GM12878 (cell line): Measurements from ENCODE around the gene LHX5. TPM values are rescaled to one million over a fixed set of nuclear protein-coding genes. Genes with fewer than 3 reads are reported as not detected.

Source experiments
- ATAC-seq: fragments of 200-7000 bp; cut with Tn5 transposase; 3 replicates; pipeline ENCODE4 v1.9.1; 2020; ENCODE audit warnings: mild to moderate bottlenecking, moderate library complexity
- BruUV-seq: library from RNA; stranded (reverse); fragments of 400-500 nt; replicated peaks from 2 replicates; lab custom pipeline; 2021; lab: Mats Ljungman, UMichigan
- CTCF ChIA-PET: fragments of 300-600 bp; sonication (Branson Sonifier 250); formaldehyde crosslinking; extraction: SDS; loops from one replicate; lab custom pipeline; 2021; ENCODE audit warnings: inconsistent platforms; lab: Yijun Ruan, JAX
- POLR2A ChIA-PET: fragments of 350-600 bp; formaldehyde crosslinking; extraction: SDS; loops from one replicate; lab custom pipeline; 2021; ENCODE audit warnings: inconsistent platforms; lab: Charles Lee
- RAD21 ChIA-PET: fragments of 300-600 bp; sonication (Branson Sonifier 250); formaldehyde crosslinking; loops from one replicate; lab custom pipeline; 2023; ENCODE audit warnings: antibody characterized with exemption; ENCODE audit not compliant: unreplicated experiment; lab: Charles Lee
- SMC1A ChIA-PET: fragments of 300-600 bp; sonication (Branson Sonifier 250); formaldehyde crosslinking; loops from one replicate; lab custom pipeline; 2023; ENCODE audit not compliant: unreplicated experiment, uncharacterized antibody; lab: Charles Lee
- DNase-seq: peaks from one replicate; pipeline ENCODE4 v3.0.0-alpha.2; 2011; ENCODE audit warnings: low read depth, low spot score
- FAIRE-seq: peaks from 3 replicates; lab custom pipeline; 2011; peaks lifted over from hg19 to GRCh38; lab: Jason Lieb, UNC
- H2AFZ ChIP-seq: 2 replicates; pipeline ENCODE4 v1.6.0; 2011; ENCODE audit warnings: low read depth, low read length, control low read depth; ENCODE audit not compliant: control insufficient read depth
- H3K27ac ChIP-seq: 2 replicates; pipeline ENCODE4 v1.5.1; 2011; ENCODE audit warnings: control low read depth; ENCODE audit not compliant: control insufficient read depth, insufficient read depth
- H3K27me3 ChIP-seq, 2 experiments: replicated peaks in 1 of 2; 2 replicates each; pipeline versions ENCODE4 v1.6.0 to v1.6.1; 2011; ENCODE audit warnings: low read length in 1 of 2; ENCODE audit not compliant: control insufficient read depth in 2 of 2, insufficient read depth in 2 of 2
- H3K36me3 ChIP-seq, 2 experiments: 2 replicates each; pipeline ENCODE4 v1.5.1; 2011; ENCODE audit warnings: low read length in 1 of 2; ENCODE audit not compliant: control insufficient read depth in 2 of 2, insufficient read depth in 2 of 2
- H3K4me1 ChIP-seq: 2 replicates; pipeline ENCODE4 v1.6.1; 2011; ENCODE audit warnings: mild to moderate bottlenecking, low read length, moderate library complexity, mixed read lengths; ENCODE audit not compliant: control insufficient read depth, insufficient read depth
- H3K4me2 ChIP-seq: 2 replicates; pipeline ENCODE4 v1.6.0; 2011; ENCODE audit warnings: control low read depth; ENCODE audit not compliant: control insufficient read depth, insufficient read depth
- H3K4me3 ChIP-seq: fragments of 200-600 bp; sonication (generic); 2 replicates; pipeline ENCODE4 v1.5.1; 2016
- H3K79me2 ChIP-seq: 2 replicates; pipeline ENCODE4 v1.6.0; 2011; ENCODE audit warnings: low read length; ENCODE audit not compliant: control insufficient read depth, insufficient read depth
- H3K9ac ChIP-seq: 2 replicates; pipeline ENCODE4 v1.8.0; 2011; ENCODE audit warnings: low read length, control low read depth, mixed read lengths; ENCODE audit not compliant: control insufficient read depth, insufficient read depth
- H3K9me3 ChIP-seq: replicated peaks from 3 replicates; pipeline ENCODE4 v1.5.1; 2011; ENCODE audit warnings: mild to moderate bottlenecking, low read length; ENCODE audit not compliant: control insufficient read depth, insufficient read depth
- H4K20me1 ChIP-seq: 2 replicates; pipeline ENCODE4 v1.6.0; 2011; ENCODE audit not compliant: control insufficient read depth, insufficient read depth
- BCL11A ChIP-seq: IDR thresholded peaks from 2 replicates; pipeline ENCODE4 v1.6.1; 2011; ENCODE audit warnings: low read depth, low read length
- ETV6 ChIP-seq, 2 experiments: fragments of 450-650 bp in 1 of 2; IDR thresholded peaks in 1 of 2; conservative IDR thresholded peaks in 1 of 2; 2 replicates each; pipeline ENCODE4 v1.6.1; 2014; ENCODE audit warnings: antibody characterized with exemption in 1 of 2, borderline replicate concordance in 1 of 2, low read depth in 1 of 2, mild to moderate bottlenecking in 1 of 2, moderate library complexity in 1 of 2
- IKZF1 ChIP-seq: fragments of 450-650 bp; conservative IDR thresholded peaks from 2 replicates; pipeline ENCODE4 v1.6.1; 2017; ENCODE audit warnings: antibody characterized with exemption, mild to moderate bottlenecking
- MEF2A ChIP-seq: IDR thresholded peaks from 2 replicates; pipeline ENCODE4 v1.6.1; 2011; ENCODE audit warnings: low read depth, mild to moderate bottlenecking, low read length, moderate library complexity; ENCODE audit not compliant: insufficient read depth
- SMARCA5 ChIP-seq: fragments of 450-650 bp; IDR thresholded peaks from 2 replicates; pipeline ENCODE4 v1.6.1; 2017; ENCODE audit warnings: mild to moderate bottlenecking
- ZNF207 ChIP-seq: fragments of 450-650 bp; IDR thresholded peaks from 2 replicates; pipeline ENCODE4 v1.6.1; 2014; ENCODE audit warnings: antibody characterized with exemption, mild to moderate bottlenecking, borderline replicate concordance
- WGBS: methylation state at CpG from one replicate; pipeline ENCODE4 v1.1.6; 2016; ENCODE audit warnings: low lambda C conversion rate; ENCODE audit not compliant: insufficient replicate concordance, insufficient coverage; ENCODE audit errors: missing lambda C conversion rate; 5-methylcytosine and 5-hydroxymethylcytosine counted together
- in situ Hi-C: fragments of 300-500 bp; cut with MboI; formaldehyde crosslinking; loops from 9 replicates; pipeline ENCODE4 v1.14.3; 2018; ENCODE audit warnings: mixed read lengths
- intact Hi-C: fragments of 100-400 bp; cut with micrococcal nuclease; formaldehyde crosslinking; loops from one replicate; pipeline ENCODE4 v1.14.2; 2022; ENCODE audit not compliant: unreplicated experiment
- polyA plus RNA-seq, 11 experiments: library from polyadenylated mRNA; depleted of rRNA in 4 of 11; unstranded in 6 of 11; stranded (reverse) in 5 of 11; fragments of >200 nt; fragmentation: Nextera tagmentation in 4 of 11; fragmentation: Illumina TruSeq in 1 of 11; extraction: Ambion mirVana in 4 of 11; extraction: Trizol in 1 of 11; gene quantifications; 1 replicate in 1 of 11; 2 replicates in 10 of 11; pipeline versions ENCODE4 v1.2.1 to v1.2.3, GENCODE V29; 2011 to 2016; ENCODE audit warnings: inconsistent platforms in 2 of 11, missing spikeins in 2 of 11, low read depth in 1 of 11
- total RNA-seq, 4 experiments: library from RNA; depleted of rRNA in 3 of 4; stranded (reverse); fragments of >200 nt in 3 of 4; fragmentation: Illumina TruSeq in 1 of 4; extraction: Trizol in 1 of 4; gene quantifications; 2 replicates each; pipeline versions ENCODE4 v1.2.1 to v1.2.3, GENCODE V29; 2013 to 2021
- TF ChIP-seq, protein P1 (sequence below): IDR thresholded peaks from 2 replicates; pipeline ENCODE4 v1.6.1; 2011; ENCODE audit warnings: borderline replicate concordance, low read depth, mild to moderate bottlenecking, moderate library complexity, low read length; ENCODE audit not compliant: insufficient read depth, poor library complexity, severe bottlenecking
- TF ChIP-seq, protein P2 (sequence below): fragments of 450-650 bp; IDR thresholded peaks from 2 replicates; pipeline ENCODE4 v1.6.1; 2017; ENCODE audit warnings: mild to moderate bottlenecking, moderate library complexity
- TF ChIP-seq, protein P3 (sequence below), 3 experiments: IDR thresholded peaks in 2 of 3; conservative IDR thresholded peaks in 1 of 3; 2 replicates each; pipeline ENCODE4 v1.5.1; 2011; ENCODE audit warnings: low read depth in 3 of 3, low read length in 3 of 3, mild to moderate bottlenecking in 3 of 3, control low read depth in 2 of 3, moderate library complexity in 2 of 3, inconsistent platforms in 1 of 3, mixed read lengths in 1 of 3; ENCODE audit not compliant: control insufficient read depth in 2 of 3, insufficient read depth in 1 of 3; ENCODE audit errors: extremely low read depth in 1 of 3
- TF ChIP-seq, protein P4 (sequence below): fragments of 450-650 bp; IDR thresholded peaks from 2 replicates; pipeline ENCODE4 v1.6.1; 2017; ENCODE audit warnings: mild to moderate bottlenecking

LHX5 gene
- total and polyA plus RNA-seq, 10 of the 15 experiments (the other 5 are each of a cell fraction or from before 2014, with no cell fraction given), result 0.03 TPM; not detected in 9

- TF ChIP-seq, protein P1, sequence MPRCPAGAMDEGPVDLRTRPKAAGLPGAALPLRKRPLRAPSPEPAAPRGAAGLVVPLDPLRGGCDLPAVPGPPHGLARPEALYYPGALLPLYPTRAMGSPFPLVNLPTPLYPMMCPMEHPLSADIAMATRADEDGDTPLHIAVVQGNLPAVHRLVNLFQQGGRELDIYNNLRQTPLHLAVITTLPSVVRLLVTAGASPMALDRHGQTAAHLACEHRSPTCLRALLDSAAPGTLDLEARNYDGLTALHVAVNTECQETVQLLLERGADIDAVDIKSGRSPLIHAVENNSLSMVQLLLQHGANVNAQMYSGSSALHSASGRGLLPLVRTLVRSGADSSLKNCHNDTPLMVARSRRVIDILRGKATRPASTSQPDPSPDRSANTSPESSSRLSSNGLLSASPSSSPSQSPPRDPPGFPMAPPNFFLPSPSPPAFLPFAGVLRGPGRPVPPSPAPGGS, result no peak
Measured at GRCh38 chr12:113466454-113467141, 5.1 kb downstream of the LHX5 start (continued).

- Histone ChIP-seq H3K36me3 (no peaks in the 10 kb centered on the region), H4K20me1 (no peaks in the 10 kb centered on the region), H3K4me3 (no peak overlapping the region), H3K4me2 (no peak overlapping the region), H2AFZ (no peak overlapping the region), H3K27me3 (peaks cover 20 to 43% of the 10 kb centered on the region in 2 experiments), H3K79me2 (no peaks in the 10 kb centered on the region), H3K9ac (no peak overlapping the region), H3K4me1 (no peaks in the 10 kb centered on the region), H3K27ac (no peak overlapping the region), H3K9me3 (no peaks in the 10 kb centered on the region; the same call in 2 of the 3 replicates)
- in situ Hi-C loops (no loop called here), intact Hi-C loops (no loop called here)
- ChIA-PET SMC1A (no interaction called here), POLR2A (no interaction called here), CTCF (no interaction called here), RAD21 (no interaction called here)
- FAIRE-seq (no peak), ATAC-seq (no peak), DNase-seq (no peak)
- no TSS peak for BruUV-seq
- WGBS, result 13% methylated on average over 13 of the region's 13 CpGs
- TF ChIP-seq ZNF207 (no peak), ETV6 (conservative IDR thresholded peaks at IDR 0.05 in 1 of 2, IDR thresholded peaks at IDR 0.05 in 1 of 2; ENCODE audit: borderline replicate concordance in 1 of 2, low read depth in 1 of 2) (no peak), IKZF1 (no peak), MEF2A (no peak), SMARCA5 (no peak), BCL11A (no peak)
- TF ChIP-seq, protein P2, sequence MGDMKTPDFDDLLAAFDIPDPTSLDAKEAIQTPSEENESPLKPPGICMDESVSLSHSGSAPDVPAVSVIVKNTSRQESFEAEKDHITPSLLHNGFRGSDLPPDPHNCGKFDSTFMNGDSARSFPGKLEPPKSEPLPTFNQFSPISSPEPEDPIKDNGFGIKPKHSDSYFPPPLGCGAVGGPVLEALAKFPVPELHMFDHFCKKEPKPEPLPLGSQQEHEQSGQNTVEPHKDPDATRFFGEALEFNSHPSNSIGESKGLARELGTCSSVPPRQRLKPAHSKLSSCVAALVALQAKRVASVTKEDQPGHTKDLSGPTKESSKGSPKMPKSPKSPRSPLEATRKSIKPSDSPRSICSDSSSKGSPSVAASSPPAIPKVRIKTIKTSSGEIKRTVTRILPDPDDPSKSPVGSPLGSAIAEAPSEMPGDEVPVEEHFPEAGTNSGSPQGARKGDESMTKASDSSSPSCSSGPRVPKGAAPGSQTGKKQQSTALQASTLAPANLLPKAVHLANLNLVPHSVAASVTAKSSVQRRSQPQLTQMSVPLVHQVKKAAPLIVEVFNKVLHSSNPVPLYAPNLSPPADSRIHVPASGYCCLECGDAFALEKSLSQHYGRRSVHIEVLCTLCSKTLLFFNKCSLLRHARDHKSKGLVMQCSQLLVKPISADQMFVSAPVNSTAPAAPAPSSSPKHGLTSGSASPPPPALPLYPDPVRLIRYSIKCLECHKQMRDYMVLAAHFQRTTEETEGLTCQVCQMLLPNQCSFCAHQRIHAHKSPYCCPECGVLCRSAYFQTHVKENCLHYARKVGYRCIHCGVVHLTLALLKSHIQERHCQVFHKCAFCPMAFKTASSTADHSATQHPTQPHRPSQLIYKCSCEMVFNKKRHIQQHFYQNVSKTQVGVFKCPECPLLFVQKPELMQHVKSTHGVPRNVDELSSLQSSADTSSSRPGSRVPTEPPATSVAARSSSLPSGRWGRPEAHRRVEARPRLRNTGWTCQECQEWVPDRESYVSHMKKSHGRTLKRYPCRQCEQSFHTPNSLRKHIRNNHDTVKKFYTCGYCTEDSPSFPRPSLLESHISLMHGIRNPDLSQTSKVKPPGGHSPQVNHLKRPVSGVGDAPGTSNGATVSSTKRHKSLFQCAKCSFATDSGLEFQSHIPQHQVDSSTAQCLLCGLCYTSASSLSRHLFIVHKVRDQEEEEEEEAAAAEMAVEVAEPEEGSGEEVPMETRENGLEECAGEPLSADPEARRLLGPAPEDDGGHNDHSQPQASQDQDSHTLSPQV, result no peak
- TF ChIP-seq, protein P3, sequence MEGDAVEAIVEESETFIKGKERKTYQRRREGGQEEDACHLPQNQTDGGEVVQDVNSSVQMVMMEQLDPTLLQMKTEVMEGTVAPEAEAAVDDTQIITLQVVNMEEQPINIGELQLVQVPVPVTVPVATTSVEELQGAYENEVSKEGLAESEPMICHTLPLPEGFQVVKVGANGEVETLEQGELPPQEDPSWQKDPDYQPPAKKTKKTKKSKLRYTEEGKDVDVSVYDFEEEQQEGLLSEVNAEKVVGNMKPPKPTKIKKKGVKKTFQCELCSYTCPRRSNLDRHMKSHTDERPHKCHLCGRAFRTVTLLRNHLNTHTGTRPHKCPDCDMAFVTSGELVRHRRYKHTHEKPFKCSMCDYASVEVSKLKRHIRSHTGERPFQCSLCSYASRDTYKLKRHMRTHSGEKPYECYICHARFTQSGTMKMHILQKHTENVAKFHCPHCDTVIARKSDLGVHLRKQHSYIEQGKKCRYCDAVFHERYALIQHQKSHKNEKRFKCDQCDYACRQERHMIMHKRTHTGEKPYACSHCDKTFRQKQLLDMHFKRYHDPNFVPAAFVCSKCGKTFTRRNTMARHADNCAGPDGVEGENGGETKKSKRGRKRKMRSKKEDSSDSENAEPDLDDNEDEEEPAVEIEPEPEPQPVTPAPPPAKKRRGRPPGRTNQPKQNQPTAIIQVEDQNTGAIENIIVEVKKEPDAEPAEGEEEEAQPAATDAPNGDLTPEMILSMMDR (IDR thresholded peaks at IDR 0.05 in 2 of 3, conservative IDR thresholded peaks at IDR 0.05 in 1 of 3; ENCODE audit: control insufficient read depth in 2 of 3, extremely low read depth in 1 of 3, insufficient read depth in 1 of 3, low read depth in 3 of 3, low read length in 3 of 3), result no peak
- TF ChIP-seq, protein P4, sequence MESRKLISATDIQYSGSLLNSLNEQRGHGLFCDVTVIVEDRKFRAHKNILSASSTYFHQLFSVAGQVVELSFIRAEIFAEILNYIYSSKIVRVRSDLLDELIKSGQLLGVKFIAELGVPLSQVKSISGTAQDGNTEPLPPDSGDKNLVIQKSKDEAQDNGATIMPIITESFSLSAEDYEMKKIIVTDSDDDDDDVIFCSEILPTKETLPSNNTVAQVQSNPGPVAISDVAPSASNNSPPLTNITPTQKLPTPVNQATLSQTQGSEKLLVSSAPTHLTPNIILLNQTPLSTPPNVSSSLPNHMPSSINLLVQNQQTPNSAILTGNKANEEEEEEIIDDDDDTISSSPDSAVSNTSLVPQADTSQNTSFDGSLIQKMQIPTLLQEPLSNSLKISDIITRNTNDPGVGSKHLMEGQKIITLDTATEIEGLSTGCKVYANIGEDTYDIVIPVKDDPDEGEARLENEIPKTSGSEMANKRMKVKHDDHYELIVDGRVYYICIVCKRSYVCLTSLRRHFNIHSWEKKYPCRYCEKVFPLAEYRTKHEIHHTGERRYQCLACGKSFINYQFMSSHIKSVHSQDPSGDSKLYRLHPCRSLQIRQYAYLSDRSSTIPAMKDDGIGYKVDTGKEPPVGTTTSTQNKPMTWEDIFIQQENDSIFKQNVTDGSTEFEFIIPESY, result no peak
Measured at GRCh38 chr12:113465808-113466453, 5.7 kb downstream of the LHX5 start.
